IPS DF 19.7 (cell line): ENCODE results near the gene GAGE2A.
"Not testable (repeated sequence)": the region's sequence is repeated elsewhere in the genome, so short reads cannot be mapped to it uniquely, and the experiment has no call there.

ENCODE experiments used
- DNase-seq: peaks from one replicate; pipeline ENCODE4 v3.0.0-alpha.2; 2013; ENCODE audit warnings: low read depth, low spot score

GAGE2A gene

GRCh38 chrX:49589196-49589595 lies at the start of gene GAGE2A:
Gene GAGE2A, plus strand, starts transcription at chrX:49589496. Its CDS starts 1,155 bp downstream, at chrX:49590651.
- DNase-seq = not testable (repeated sequence)

- not testable (repeated sequence) for DNase-seq
Measured at GRCh38 chrX:49541433-49541832, 47.9 kb upstream of the GAGE2A start, which contains the start of gene GAGE12D. Gene GAGE12D, plus strand, starts transcription at chrX:49541733. Its CDS starts 1,155 bp downstream, at chrX:49542888.

- DNase-seq = not testable (repeated sequence)
Measured at GRCh38 chrX:49550989-49551388, 38.3 kb upstream of the GAGE2A start, which contains the start of gene GAGE12E. Gene GAGE12E, plus strand, starts transcription at chrX:49551289. Its CDS starts 1,155 bp downstream, at chrX:49552444.

GRCh38 chrX:49560542-49560941 lies 28.8 kb upstream of the GAGE2A start, which contains the start of gene GAGE12F:
Gene GAGE12F, plus strand, starts transcription at chrX:49560842. Its CDS starts 1,155 bp downstream, at chrX:49561997.
- not testable (repeated sequence) for DNase-seq

- not testable (repeated sequence) for DNase-seq
Measured at GRCh38 chrX:49568728-49569127, 20.6 kb upstream of the GAGE2A start.

GRCh38 chrX:49569152-49569551 lies 20.1 kb upstream of the GAGE2A start:
- not testable (repeated sequence) for DNase-seq

GRCh38 chrX:49570100-49570499 lies 19.2 kb upstream of the GAGE2A start, which contains the start of gene GAGE12G:
Gene GAGE12G, plus strand, starts transcription at chrX:49570400. Its CDS starts 1,155 bp downstream, at chrX:49571555.
- not testable (repeated sequence) for DNase-seq

- not testable (repeated sequence) for DNase-seq
Measured at GRCh38 chrX:49579649-49580048, 9.6 kb upstream of the GAGE2A start, which contains the start of gene GAGE12H. Gene GAGE12H, plus strand, starts transcription at chrX:49579949. Its CDS starts 1,155 bp downstream, at chrX:49581104.

GRCh38 chrX:49589769-49590478 lies 628 bp downstream of the GAGE2A start:
- DNase-seq = not testable (repeated sequence)

GRCh38 chrX:49590488-49590887 lies 1.2 kb downstream of the GAGE2A start:
- not testable (repeated sequence) for DNase-seq

- not testable (repeated sequence) for DNase-seq
Measured at GRCh38 chrX:49598720-49599119, 9.4 kb downstream of the GAGE2A start, which contains the start of gene GAGE1. Gene GAGE1, plus strand, starts transcription at chrX:49599020. Its CDS starts 1,155 bp downstream, at chrX:49600175.

GRCh38 chrX:49610718-49611310 lies 21.5 kb downstream of the GAGE2A start:
- no peak for DNase-seq

- DNase-seq = no peak
Measured at GRCh38 chrX:49618574-49618973, 29.3 kb downstream of the GAGE2A start.

GRCh38 chrX:49627086-49627777 lies 37.9 kb downstream of the GAGE2A start:
- DNase-seq = peak; percentile 5

- no peak for DNase-seq
Measured at GRCh38 chrX:49644991-49645637, 55.8 kb downstream of the GAGE2A start.
